ENCODE measurements around the gene FOXN3.
"Not testable (repeated sequence)": the region's sequence is repeated elsewhere in the genome, so short reads cannot be mapped to it uniquely, and the experiment has no call there.

FOXN3 gene

DNA sequence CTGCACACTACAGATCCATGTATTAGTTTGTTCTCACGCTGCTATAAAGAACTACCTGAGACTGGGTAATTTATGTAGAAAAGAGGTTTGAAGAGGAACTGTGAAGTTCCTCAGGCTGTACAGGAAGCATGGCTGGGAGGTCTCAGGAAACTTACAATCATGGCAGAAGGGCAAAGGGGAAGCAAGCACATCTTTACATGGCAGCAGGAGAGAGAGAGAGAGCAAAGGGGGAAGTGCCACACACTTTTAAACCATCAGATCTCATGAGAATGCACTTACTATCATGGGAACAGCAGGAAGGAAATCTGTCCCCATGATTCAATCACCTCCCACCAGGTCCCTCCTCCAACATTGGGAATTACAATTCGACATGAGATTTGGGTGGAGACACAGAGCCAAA lies 265.3 kb downstream of the FOXN3 start:
- not testable (repeated sequence) for DNase-seq

DNA sequence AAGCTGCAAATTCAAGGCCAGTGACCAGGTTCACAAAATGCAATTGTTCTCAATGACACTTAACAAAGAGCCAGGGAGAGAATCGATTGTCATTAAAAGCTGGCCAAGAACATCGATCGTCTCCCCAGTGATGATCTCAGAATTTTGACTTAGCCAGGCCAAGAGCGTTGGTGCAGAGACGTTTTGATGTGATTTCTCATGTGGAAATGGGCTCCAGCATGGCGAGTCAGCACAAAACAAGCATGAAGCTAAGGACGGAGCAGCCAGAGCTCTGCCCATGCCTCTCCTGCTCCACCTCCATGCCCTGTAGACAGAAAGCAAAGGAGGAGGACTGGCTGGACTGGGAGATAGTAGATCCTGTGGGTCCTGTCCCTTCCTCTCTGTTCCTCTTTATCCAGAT lies 270.8 kb downstream of the FOXN3 start:
- DNase-seq = no peak

DNA sequence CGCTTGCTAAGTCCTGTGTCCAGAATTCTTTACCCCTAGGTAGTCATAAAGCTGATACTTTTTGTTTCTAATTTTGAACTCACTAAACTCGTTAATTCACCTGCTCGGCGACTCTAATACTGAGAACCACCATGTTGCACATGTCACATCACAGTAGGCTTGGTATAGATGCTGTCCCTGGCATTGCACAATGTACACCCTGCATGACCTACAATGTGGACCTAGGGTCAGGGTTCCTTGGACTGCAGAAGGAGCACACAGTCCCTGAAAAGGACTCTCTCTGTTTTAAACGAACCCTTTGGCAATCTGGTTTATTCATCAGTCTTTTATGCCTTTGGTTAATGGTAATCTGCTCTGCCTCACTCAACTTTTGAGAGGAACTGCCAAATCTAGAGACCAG lies 272.4 kb downstream of the FOXN3 start:
- DNase-seq = no peak

DNA sequence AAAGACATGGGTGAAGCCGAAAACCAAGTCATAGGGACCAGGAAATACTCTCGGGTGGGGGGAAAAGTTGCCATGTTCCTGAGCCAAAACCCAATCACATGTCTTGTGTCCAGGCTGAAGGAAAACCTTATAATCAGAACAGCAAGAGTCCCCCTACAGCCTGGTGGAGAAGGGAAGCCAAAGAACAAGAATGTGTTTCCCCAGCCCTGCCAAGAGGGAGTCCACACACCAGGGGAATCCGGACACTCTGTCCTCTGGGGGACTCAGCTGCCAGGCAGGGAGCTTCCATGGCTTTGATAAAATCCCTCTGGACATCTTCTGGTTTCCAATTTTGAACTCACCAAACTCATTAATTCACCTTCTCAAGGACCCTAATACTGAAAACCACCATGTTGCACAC lies 273.0 kb downstream of the FOXN3 start:
- no peak for DNase-seq

DNA sequence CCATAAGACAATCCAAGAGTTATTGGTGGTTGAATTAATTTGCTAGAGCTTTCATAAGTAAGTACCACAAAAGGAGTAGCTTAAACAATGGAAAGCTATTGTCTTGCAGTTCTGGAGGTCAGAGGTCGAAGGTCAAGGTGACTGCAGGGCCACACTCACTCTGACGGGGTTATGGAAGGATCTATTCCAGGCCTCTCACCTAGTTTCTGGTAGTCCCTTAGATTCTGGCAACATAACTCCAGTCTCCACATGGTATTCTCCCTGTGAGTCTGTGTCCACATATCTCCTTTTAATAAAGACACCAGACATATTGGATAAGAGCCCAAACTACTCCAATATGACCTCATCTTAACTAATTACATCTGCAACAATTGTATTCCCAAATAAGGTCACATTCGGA lies 273.4 kb downstream of the FOXN3 start:
- no peak for DNase-seq

DNA sequence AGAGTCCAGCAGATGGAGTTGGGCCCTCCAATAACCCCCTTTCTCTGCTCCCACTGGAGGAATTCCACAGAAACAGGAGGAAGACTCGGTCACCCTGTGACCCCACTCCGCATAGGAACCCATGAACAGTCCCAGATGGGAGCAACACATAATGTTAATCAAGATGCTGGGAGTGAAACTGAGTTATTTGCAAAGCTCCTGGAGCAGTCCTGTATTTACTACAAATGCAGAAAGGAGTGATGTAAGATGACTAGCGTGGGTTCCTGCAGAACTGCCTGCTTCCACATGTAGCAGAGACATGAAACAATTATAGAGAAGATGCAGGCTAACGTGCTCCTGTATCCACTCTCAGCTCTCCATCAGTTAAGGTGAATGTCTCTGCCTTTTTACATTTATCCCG lies 274.7 kb downstream of the FOXN3 start:
- no peak for DNase-seq

DNA sequence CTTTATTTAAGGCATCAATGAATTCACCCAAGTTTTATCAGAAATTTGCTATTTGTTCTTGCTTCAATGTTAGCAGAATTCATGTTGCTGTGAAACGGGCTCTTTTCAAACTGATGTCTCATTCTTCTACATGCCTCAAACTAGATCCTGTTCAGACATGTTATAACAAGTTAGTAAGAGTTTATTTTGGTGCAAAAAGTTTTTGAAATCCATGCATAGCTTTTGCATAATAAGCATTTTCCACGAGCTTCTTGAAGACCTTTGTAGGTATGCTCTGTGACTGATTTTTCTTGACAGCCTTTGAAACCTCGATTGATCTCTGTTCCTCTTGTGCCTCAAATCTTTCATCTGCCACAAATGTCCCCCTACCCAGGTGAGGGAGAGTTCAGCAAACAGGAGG lies 275.2 kb downstream of the FOXN3 start:
- no peak for DNase-seq

DNA sequence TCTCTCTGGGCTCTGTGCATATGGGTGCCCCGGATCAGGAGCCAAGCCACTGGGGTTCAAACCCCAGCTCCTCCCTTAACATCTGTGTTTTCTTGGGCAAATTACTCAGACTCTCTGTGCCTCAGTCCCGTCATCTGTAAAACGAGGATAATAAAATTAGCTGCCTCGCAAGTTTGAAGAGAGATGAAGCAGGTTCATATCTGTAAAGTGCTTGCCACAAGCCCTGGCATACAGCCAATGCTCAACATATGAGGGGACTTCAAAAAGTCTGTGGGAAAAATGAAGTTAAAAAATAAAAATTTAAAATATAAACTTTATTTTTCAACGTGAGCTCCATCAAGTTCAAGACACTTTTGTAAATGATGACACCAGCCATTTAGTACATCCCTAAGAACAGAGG lies 276.7 kb downstream of the FOXN3 start:
- no peak for DNase-seq

DNA sequence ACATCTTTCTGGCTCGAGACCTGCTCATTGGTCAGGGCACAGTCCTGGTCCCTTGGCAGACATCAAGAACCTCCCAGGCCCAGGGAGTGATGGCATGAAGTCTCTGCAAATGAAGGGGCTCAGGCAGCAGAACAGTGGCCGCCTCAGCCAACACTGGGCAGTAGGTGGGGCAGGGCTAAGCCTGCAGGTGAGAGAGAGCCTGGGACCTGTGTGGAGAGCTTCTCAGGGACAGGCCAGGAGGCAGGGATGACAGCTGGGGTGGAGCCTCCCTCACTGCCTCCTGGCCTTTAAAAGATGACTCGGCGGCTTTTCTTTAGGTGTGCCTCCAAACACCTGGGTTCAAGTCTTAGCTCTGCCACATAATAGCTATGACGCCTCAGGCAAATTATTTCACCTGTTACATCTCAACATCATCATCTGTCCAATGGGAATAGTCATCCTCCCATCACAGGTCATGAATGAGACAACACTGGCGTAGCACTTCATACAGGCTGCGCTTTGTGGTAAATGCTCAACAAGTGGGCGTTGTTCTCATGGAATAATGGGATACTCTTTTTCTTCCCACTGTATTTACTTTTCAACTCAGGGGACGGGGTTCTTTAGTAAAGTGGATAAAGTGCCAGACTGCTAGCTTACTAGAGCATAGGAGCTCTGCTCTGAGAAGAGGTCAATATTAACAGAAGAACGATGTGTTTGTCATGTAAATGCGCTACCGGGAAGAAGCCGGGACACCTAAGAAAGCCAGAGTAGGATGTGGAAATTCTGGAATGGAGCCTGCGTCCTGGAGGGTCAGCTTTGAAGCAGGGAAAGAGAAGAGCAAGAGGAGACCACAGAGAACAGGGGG lies 277.4 kb downstream of the FOXN3 start:
- no peak for DNase-seq

DNA sequence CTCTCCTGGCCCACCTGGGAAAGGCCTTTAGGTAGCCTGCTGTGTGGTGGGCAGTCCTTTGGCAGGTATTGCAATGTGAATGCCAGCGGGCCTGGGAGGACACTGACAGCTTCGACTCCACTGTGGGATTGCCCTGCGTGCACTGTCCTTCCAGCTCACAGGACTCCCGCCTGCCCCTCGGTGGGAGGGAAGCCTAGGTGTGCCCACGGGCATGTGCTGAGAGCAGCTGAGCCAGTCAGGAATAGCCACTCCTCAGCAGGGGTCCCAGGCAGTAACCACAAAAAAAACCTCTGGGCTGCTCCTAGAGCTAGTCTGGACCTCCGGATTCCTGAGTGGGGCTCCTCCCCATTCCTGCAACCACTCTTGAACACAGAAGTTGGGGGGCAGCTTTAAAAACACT lies 278.2 kb downstream of the FOXN3 start:
- DNase-seq = no peak

DNA sequence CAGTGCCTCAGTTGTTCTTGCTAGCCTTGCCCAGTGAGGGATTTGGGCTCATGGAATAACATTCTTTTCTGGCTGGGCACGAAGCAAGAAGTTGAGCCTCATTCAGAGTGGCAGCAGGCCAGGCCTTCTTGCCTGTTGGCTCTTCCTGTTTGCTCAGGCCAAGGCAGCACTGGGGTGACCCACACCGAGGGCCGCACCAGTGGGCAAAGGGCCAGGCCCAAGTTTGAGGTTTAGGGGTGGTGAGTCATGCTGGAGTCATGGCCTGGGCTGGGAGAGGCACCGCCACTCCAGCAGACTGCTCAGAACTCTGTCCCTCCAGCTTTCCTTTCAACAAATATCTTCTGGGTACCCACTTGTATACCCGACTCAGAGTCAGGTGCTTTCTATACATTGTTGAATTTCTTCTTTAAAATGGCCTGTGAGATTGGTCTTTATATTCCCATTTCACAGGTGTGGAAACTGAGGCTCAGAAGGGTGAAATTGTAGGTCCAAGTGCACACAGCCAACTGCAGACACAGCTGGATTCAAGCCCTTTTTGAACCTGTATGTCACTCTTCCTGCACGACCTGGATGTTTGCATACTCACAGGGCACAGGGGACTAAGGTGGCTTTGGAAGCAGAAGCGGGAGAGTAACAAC lies 279.4 kb downstream of the FOXN3 start:
- DNase-seq = no peak

DNA sequence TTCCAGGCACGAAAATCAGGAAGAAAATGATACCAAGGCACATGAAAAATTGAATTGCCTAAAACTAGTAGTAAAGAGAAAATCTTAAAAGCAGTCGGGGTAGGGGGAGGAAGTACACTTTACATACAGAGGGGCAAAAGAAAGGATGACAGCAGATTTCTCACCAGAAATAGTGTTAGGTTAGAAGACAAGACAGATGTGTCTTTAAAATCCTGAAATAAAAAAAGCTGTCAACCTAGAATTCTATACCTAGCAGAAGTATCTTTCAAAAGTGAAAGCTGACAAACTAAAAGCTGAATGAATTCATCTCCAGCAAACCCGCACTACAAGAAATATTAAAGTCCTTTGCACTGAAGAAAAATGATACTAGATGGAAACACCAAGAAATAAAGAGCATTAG lies 280.4 kb downstream of the FOXN3 start:
- DNase-seq = no peak

DNA sequence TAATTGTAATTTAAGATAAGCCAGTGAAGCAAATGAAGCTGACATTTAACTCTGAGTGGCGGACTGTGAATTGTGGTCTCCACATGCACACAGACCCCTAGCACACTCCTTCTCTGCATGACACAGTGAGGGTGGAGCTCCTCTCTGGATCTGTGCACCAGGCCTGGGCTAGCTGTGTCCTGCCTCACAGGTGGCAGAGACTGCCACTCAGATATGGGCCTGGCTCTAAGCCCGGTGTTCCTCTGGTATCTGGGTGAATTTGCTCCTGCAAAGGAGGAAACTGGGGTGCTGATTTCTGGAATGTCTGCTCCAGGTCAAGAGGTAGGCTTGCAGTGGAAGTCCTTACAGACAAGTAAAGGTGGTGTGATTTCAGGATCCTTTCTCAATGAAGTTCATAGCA lies 282.4 kb downstream of the FOXN3 start:
- no peak for DNase-seq

DNA sequence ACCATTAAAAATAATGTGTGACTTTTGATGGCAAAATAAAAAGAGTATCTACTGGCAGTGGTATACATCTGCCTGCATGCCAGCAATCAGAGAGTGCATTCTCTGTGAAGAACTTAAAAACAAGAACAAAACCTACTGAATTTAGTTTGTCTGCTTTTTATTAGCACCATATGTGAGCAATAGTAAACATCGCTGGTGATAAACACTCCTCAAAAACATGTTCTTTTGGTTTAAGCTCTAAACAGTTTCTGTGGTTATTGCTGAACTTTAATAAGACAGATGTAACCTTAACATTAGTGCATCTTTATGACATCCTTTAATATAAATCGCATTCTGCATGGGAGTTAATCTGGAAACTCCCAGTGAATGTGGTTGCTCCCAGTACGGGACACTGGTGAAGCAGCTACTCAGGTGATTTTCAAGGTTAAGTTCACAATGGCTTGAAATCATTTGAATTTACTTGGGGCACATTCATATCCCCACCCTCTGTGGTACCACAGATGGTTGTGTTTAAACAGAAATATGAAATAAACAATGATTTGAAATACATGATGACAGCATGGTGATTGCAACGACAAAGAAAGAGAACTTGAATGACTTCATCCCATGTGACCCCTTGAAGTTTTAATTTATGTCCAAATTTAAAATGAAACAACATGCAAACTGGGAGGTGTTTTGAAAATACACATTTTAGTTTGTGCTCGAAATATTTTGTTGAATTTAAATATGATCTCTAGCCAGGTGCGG lies 285.9 kb downstream of the FOXN3 start:
- DNase-seq = no peak

DNA sequence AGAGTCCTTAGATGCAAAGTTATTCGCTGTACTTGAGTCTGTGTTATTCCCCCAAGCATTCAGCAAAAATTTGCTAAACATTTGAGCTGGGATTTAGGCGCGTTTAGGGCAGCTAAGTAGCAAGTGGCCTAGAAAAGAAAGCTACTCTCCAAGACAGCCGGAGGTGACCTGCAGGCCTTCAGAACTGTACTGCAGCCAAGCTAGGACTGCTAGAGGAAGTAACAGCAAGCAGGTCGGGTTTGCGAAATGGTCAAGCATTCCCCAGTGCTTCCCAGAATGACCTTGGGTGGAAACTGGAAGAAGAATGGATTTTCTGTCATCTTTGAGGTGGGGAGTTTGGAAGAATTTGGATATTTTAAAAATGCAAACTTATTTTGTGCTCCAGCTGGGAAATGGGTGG lies 287.5 kb downstream of the FOXN3 start:
- DNase-seq = no peak

DNA sequence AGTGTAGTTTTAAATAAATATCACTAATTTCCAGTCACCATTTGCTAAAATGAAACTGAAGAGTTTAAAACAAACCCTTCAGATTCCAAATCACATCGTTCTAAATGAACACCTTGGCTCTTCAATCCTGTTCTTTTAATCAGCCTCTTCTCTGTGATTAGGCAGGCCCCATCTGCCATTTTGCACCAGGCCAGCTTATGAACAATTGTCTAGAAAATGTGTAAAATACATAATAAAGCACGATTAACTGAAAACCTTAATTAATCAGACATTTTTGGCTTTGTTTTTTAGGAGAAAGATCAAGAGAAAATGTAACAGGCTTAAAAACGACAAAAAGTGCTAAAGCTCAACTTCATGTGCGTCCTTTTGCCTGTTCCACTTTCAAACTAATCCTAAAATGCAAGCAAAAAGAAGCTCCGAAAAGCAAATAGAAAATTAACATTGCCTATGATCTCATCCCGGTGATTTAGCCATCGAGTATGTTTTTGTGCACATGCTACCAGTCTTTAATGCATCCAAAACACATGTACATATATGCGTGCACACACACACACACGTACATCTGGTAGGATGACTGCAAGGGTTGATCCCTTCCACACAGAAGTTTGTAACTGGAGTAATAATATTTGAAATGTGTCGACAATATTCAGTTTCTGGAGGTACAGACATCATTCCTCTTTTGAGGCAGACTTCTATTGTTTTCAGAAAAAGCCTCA lies 288.6 kb downstream of the FOXN3 start:
- DNase-seq = no peak

DNA sequence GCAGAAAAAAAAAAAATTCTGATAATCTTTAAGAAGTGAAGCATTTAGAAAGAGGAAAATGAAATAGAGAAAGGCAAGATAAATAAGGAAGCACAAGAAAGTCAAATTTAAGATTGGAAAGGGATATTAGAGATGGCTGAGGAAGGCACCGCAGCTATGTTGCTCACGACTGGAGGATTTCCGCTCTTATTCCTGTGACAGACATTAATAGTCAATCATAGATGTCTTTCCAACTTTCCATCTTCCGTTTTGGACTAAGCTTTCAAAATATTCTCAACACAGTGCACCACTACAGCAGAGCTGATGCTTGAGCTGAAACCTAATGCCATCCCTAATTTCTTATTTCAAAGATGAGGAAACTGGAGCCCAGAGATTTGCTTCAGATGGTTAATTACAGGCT lies 290.6 kb downstream of the FOXN3 start:
- no peak for DNase-seq

DNA sequence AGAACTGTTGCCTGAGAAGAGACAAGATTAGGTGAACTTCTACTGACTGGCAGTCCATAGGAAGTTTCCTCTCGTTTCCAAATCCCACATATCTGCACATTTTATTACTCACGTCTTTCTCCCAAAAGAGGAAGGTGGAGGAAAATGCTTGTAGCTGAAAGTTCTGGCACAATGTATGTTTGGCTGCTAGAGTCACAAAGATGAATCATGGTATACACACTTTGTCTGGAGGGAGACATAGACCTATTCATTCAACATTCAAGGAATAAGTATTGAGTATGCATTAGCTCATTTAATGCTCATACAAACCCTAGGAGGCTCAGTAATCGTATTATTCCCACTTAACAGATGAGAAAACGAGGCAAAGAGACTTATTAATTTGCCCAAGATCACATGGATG lies 291.8 kb downstream of the FOXN3 start:
- DNase-seq = no peak

DNA sequence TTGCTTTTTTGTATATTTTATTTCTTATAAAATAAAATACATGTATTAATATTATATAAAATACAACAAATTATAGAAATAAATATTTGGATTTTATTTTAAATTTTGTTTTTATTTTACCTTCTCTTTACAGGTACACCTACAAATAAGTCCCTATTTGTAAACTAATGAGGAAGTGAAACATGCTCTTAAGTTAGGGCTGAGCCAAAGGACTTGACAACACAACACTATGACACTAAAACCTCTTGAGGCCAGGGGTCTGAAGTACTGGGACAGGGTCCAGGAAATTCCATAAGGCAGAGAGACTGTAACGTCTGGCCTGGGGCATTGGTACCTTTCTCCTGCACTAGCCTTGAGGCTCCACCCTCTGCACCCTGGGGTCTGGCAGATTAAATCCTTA lies 293.2 kb downstream of the FOXN3 start:
- DNase-seq = no peak

DNA sequence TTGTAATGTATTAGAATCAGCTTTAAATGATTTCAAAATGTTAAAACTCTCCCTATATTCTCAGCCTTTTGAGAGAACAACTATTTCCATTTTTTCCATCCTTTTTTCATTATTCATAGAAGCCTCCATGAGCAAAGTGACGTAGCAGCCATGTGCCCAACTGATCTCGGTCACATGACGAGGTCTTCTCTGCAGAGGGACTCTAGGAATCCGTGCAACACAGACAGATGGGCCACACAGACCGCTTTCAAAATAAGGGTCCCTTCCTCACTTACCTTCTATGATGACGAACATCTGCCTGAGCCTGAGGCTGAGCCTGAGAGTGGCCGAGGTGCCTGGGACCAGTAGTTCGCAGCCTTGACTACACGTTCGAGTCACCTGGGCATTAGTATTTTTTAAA lies 293.8 kb downstream of the FOXN3 start:
- DNase-seq = no peak

DNA sequence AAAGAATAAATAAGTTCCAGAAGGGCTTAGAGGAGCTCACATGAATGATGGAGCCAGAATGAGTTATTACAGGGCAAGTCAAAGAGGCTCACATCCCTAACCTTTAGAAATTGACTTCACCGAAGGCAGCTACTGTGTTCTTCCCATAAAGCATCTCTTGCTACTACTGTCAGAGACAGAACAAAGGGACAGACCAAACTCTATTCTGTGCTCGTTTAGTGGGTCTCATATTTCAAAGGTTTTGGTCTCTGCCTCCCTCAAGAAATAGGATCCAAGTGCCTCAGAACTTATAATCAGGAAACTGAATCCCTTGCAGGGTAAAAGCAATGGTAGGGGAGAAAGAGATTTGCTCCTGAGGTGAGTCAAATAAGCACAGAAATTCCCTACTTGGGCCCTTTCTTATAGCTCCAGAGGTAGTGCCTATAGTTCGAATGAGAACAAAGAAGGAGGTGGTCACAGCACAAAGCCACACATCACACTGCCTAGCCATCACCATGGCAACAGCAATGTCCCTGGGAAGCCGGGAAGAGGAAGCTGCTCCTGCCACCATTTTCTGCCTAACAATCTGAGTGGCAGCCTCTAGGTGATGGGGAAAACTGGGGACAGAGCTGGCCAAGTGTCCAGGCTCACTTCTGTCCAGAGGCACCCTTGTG lies 294.9 kb downstream of the FOXN3 start:
- no peak for DNase-seq

DNA sequence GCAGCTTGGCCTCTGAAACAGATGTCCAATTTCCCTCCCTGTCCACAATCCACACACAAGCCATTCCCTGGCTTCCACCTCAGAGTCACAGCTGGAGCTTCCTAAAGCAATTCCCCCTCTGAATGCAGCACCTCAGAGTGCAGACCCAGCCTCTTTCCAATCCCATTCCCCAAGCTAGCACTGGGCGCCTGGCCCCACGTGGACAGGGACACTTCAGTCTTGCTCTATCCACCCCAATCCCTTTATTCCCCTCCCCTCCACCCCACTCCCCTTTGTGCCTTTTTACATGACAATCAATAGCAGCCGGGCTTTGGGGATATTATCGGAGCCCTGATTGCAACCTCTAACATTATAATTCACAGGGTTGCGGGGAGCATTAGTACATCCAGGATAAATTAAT lies 300.0 kb downstream of the FOXN3 start:
- no peak for DNase-seq

DNA sequence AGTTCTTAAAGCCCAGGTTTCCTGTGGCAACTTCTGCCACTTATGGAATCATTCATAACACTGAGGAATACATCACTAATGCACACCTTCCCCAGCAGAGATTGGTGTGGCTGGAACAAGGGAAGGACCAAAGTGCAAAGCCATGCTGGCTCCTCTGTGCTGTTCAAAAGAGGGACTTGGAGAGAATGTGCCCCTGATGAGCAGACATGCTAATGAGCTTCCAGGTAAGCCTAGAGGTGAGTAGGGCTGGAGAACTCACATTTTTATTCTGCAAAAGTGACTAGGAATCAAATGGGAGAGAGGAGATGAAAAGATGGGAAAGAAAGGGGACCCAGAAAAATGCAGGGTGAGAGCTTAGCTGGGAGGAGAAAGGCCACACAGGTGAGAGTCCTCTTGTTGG lies 302.9 kb downstream of the FOXN3 start:
- no peak for DNase-seq

All from SIG-M5 (cell line).